GM18505 (cell line): ENCODE results near the gene OR7C1.
"Not testable (repeated sequence)": the region's sequence is repeated elsewhere in the genome, so short reads cannot be mapped to it uniquely, and the experiment has no call there.

Experiments used
- ATAC-seq: cut with Tn5 transposase; IDR thresholded peaks from one replicate; pipeline ENCODE4 v1.9.1; 2021; ENCODE audit not compliant: unreplicated experiment
- POLR2A ChIP-seq: IDR thresholded peaks from 4 replicates; pipeline ENCODE4 v1.6.1; 2011; ENCODE audit warnings: borderline replicate concordance; ENCODE audit not compliant: insufficient read depth, insufficient read length; ENCODE audit errors: extremely low read depth

Gene OR7C1

GRCh38 chr19:14775869-14776586 lies 59.0 kb downstream of the OR7C1 start:
- no peak for TF ChIP-seq POLR2A
- ATAC-seq, result no peak

GRCh38 chr19:14775326-14775725 lies 59.7 kb downstream of the OR7C1 start:
- ATAC-seq, result not testable (repeated sequence)

GRCh38 chr19:14774373-14774772 lies 60.6 kb downstream of the OR7C1 start:
- no peak for TF ChIP-seq POLR2A
- no peak for ATAC-seq

- ATAC-seq, result not testable (repeated sequence)
Observed at GRCh38 chr19:14773722-14774121, 61.3 kb downstream of the OR7C1 start.

- no peak for TF ChIP-seq POLR2A
- ATAC-seq, result no peak
Observed at GRCh38 chr19:14772995-14773394, 62.0 kb downstream of the OR7C1 start.

- TF ChIP-seq POLR2A, result no peak
- ATAC-seq, result no peak
Observed at GRCh38 chr19:14772467-14772866, 62.5 kb downstream of the OR7C1 start.

- no peak for ATAC-seq
- TF ChIP-seq POLR2A, result no peak
Observed at GRCh38 chr19:14770944-14771839, 63.8 kb downstream of the OR7C1 start.

- no peak for TF ChIP-seq POLR2A
- ATAC-seq, result no peak
Observed at GRCh38 chr19:14770136-14770535, 64.8 kb downstream of the OR7C1 start.

- no peak for TF ChIP-seq POLR2A
Observed at GRCh38 chr19:14769201-14769600, 65.8 kb downstream of the OR7C1 start.

GRCh38 chr19:14768001-14768400 lies 67.0 kb downstream of the OR7C1 start:
- ATAC-seq, result no peak

More at GRCh38 chr19:14769201-14769600, 65.8 kb downstream of the OR7C1 start:
- no peak for ATAC-seq

GRCh38 chr19:14767466-14767971 lies 67.5 kb downstream of the OR7C1 start:
- TF ChIP-seq POLR2A, result no peak
- no peak for ATAC-seq

More at GRCh38 chr19:14768001-14768400, 67.0 kb downstream of the OR7C1 start:
- TF ChIP-seq POLR2A, result no peak

- not testable (repeated sequence) for ATAC-seq
Observed at GRCh38 chr19:14765841-14766240, 69.1 kb downstream of the OR7C1 start.

GRCh38 chr19:14765403-14765802 lies 69.6 kb downstream of the OR7C1 start:
- not testable (repeated sequence) for ATAC-seq

- TF ChIP-seq POLR2A, result no peak
- ATAC-seq, result no peak
Observed at GRCh38 chr19:14764401-14764800, 70.6 kb downstream of the OR7C1 start.
